NCI-H345 (cell line): Measurements from ENCODE around the gene B3GALT4.

ENCODE experiments used
- DNase-seq: peaks from one replicate; lab custom pipeline; 2025; lab: John Stamatoyannopoulos, UW

Gene B3GALT4

GRCh38 chr6:33292996-33293682 lies 16.2 kb downstream of the B3GALT4 start:
- DNase-seq: no peak

- DNase-seq: no peak
Measured at GRCh38 chr6:33294086-33294823, 17.3 kb downstream of the B3GALT4 start.

GRCh38 chr6:33295621-33296369 lies 18.9 kb downstream of the B3GALT4 start:
- no peak for DNase-seq

- DNase-seq: no peak
Measured at GRCh38 chr6:33296797-33297405, 20.0 kb downstream of the B3GALT4 start.

- no peak for DNase-seq
Measured at GRCh38 chr6:33297406-33297955, 20.6 kb downstream of the B3GALT4 start.

GRCh38 chr6:33297956-33298772 lies 21.2 kb downstream of the B3GALT4 start:
- DNase-seq: peak; percentile 36

GRCh38 chr6:33298773-33299236 lies 21.9 kb downstream of the B3GALT4 start, which contains the start of gene RGL2:
RGL2 (minus strand) TSS chr6:33298942; CDS start chr6:33298610, 332 bp downstream.
- DNase-seq: peak; percentile 66

GRCh38 chr6:33299237-33299944 lies 22.5 kb downstream of the B3GALT4 start:
- peak; percentile 93 for DNase-seq

- DNase-seq: no peak
Measured at GRCh38 chr6:33301877-33302276, 25.0 kb downstream of the B3GALT4 start.

- no peak for DNase-seq
Measured at GRCh38 chr6:33304216-33304615, 27.3 kb downstream of the B3GALT4 start.

GRCh38 chr6:33305052-33305451 lies 28.1 kb downstream of the B3GALT4 start:
- no peak for DNase-seq

GRCh38 chr6:33306356-33306755 lies 29.4 kb downstream of the B3GALT4 start:
- DNase-seq: no peak

- peak; percentile 93 for DNase-seq
Measured at GRCh38 chr6:33312361-33313104, 35.6 kb downstream of the B3GALT4 start.

GRCh38 chr6:33313105-33313708 lies 36.3 kb downstream of the B3GALT4 start:
- DNase-seq: peak; percentile 47

- peak; percentile 39 for DNase-seq
Measured at GRCh38 chr6:33313709-33314514, 37.0 kb downstream of the B3GALT4 start, which contains the start of gene TAPBP. TAPBP (minus strand) TSS chr6:33314078; CDS start chr6:33314041, 37 bp downstream.

- DNase-seq: peak; percentile 39
Measured at GRCh38 chr6:33314515-33314942, 37.6 kb downstream of the B3GALT4 start.

GRCh38 chr6:33314943-33315792 lies 38.2 kb downstream of the B3GALT4 start:
- DNase-seq: no peak
